ENCODE results near the gene GADL1.
A peak's percentile ranks its signal among the peaks of the same experiment; 100 is the strongest.

GADL1 gene

GRCh38 chr3:30873671-30874070 is 20.8 kb downstream of the GADL1 start:
- no peak for FAIRE-seq

DNA sequence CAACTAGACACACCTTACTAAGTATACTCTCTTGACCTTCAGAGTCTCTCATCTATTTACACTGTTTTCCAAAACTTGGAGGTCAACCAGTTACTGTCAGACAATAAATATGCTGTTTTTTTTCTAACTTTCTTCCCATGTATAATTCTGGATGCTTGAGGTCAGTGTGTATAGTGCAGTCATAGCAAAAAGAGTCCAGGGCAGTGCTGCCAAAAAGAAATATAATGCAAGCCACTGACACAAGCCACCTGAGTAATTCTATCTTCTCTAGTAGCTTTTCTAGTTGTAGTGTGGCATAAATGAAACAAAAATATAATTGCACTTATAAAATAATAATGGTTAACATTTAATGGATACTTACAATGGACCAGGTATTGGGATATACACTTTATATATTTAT is 21.6 kb downstream of the GADL1 start:
- FAIRE-seq = no peak

- FAIRE-seq = no peak
Observed at GRCh38 chr3:30871720-30872119, 22.7 kb downstream of the GADL1 start.

- no peak for FAIRE-seq
Observed at GRCh38 chr3:30864836-30865235, 29.6 kb downstream of the GADL1 start.

DNA sequence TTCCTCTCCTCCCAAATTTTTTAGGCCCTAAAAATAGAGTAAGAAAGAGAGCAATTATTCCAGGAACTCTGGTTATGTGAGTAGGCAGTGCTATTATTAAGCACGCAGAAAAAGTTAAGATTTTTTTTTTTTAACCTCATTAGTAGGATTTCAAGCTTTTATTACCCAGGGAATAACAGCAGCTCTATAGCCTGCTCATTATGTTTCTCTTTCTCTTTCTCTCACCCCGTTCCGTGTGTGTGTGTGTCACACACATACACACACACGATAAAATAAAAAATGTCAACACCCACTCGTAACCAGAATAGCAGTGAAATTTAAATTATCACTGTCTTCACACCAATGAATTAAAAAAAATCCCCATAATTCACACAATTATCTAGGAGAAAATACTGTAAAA is 30.3 kb downstream of the GADL1 start:
- no peak for FAIRE-seq

DNA sequence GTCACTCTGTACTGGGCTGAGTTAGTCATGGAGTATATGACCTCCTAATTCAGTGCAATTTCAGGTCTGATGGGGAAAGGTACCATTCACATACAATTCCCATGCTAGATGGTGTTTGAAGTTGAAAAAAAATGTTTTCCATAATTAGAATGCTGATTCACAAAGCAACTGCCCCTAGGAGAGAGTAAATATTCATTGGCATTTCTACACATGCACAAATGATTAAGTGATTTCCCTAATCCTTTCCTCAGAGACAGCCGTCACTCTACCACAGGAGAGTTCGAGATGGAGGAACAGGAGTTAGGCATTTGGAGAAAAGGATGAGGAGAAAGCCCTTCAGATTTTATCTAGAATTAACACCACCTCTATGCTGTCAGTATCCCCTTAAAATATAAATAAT is 32.5 kb downstream of the GADL1 start:
- no peak for FAIRE-seq

DNA sequence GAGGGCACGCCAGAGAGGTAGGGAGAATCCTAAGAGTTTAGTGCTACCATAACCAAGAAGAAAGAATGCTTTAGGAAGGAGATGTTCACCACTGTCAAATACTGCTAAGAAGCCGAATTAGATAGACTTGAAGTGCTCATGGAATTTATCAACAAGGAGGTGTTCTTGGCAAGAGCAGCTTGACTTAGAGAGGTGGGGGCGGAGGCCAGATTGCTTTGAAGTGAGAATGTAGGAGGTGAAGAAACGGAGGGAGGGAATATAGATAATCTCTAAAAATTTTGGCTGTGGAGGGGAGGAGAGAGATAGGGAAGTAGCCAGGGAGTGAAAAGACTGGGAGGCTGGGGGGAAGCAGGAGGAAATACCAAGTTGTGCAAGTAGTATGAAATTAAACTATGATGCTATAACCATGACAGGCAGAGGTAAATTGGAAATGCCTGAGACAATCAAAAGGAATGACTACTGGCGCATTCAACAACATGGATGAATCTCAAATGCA is 35.5 kb downstream of the GADL1 start:
- FAIRE-seq = no peak

DNA sequence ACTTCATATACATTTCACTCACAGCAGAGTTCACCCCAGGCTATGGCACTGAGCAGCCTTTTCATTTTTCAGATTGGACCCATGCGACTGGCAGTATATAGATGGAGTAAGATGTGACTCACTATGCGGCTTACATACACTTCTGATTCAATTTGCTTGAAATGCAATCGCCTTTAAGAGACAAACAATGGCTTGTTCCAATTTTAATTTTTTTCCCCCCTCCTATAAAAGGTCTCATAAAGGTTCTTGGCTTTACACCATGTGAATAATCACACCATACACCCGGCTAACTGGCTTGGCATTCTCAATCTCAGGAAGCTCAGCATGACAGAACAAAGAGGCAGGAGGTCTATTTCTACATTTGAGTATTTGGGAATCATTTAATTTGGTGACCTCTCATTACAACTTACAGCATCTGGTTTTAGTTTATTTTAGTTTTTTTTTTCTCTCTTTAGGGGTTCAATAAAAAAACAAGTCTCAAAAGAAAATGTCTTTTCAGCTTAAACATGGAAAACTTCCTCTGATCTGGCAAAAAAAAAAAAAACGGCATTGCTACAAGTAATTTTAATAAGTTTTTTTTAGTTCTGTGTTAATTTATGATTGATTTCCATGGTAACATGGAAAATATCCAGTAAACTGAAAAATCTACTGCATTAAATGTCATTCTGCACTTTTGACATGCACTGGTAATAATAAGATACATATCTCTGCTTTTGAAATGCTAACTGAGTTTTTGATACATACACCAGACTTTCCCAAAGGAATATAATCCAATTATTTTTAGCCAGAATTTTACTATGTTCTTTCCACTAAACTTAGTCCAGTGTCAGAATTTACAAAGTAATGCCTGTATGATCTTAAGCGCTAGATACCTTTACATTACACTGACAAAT is 38.8 kb downstream of the GADL1 start:
- FAIRE-seq = no peak

GRCh38 chr3:30852833-30853232 is 41.6 kb downstream of the GADL1 start:
- no peak for FAIRE-seq

DNA sequence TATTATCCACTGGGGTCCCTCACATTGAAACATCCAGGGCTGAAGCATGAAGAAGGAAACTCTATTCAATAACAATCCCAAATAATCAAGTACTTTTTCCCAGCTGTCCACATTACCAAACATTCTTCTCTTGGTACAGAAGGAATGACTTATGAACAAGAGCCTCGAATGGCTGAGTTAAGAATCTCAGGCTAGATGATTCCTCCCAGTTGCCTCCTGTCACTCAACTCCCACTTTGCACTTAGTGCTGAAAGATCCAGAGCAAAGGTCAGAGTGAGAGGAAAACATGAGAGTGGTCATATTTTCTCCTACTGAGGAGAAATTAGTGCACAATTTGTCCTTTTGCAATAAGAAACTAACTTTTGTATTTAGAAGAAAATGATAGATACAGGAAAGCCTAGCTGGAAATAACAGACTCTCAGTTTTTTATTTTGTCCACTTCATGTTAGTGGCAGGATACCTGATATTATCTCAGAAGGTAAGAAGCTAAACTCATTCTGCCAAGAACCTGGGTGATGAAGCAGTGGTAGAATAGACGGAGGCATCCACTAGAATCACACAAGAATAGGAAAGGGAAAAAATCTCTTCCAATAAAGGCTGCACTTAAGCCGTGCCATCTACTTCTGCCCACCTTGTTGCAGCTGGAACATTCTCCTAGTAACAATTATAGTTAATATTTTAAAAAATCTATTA is 46.2 kb downstream of the GADL1 start:
- FAIRE-seq = no peak

- FAIRE-seq = no peak
Observed at GRCh38 chr3:30847592-30847991, 46.9 kb downstream of the GADL1 start.

DNA sequence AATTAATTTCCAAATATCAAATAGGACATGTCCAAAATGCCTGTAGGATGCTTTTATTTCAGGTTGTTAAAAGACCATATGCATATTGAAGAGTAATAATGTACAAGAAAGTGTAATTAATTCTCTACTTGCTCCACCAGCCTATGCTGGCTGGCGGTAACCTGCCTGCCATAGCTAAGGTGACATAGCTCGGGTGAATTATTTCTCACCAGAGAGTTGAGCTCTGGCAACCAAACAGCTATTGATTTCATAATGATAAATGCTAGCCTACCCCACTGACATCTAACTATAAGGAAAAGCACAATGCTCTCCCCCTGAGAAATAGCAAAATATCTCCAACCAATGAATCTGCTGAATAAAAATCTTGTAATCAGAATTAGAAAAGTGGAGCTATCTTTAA is 48.9 kb downstream of the GADL1 start:
- no peak for FAIRE-seq

DNA sequence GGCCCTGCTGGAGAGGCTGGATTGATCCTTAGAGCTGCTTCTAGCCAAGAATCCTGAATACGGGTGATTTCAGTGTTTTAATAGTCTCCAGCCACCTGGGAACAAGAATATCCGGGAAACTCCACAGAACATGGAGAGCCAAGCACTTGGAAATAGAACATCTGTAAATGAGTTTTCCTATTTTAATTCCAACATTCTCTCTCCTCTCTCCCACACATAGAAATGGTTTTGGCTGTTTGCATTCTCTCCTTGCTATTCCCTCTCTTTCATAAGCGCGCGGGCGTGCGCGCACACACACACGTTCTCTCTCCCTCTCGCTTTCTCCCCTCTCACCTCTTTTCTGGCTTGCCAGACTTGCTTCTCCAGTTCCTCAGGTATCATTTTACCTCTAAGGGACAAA is 50.6 kb downstream of the GADL1 start:
- FAIRE-seq = no peak

DNA sequence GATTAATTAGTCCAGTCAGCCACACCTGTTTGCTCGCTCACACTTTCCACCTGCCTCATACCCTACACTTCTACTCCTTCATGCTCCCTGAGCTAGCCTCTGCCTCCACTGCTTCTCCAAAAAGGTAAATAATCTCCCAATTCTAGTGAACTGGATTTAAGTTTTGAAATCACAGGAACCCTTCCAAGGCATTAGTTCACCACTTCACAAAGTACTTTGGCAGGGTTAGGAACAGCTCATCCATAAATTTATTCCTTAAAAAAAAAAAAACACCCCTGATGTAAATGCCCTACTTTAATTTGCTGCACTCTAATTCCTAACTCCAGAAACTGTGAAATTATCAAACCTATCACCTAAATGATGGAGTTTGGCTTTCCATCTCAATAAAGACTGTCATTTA is 58.3 kb downstream of the GADL1 start:
- no peak for FAIRE-seq

DNA sequence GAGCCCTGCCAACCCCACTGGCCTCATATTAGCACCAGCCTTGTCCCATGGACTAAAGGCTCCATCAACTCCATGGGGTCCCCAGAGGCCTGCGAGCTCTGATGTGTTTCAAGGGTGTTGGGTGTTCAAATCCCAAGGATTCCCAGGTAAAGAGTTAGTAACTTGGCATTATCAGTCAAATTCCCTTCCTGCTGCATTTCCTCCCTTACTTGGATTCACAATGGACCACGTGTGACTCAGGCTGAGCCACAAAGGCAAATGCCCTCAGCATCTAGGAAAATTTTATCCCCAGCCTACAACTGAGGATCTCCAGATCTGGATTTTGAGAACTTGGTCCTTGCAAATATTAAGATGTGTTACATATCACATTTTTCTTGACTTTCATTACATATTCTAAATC is 58.8 kb downstream of the GADL1 start:
- FAIRE-seq = no peak

- no peak for FAIRE-seq
Observed at GRCh38 chr3:30832961-30833575, 61.4 kb downstream of the GADL1 start.

- no peak for FAIRE-seq
Observed at GRCh38 chr3:30827080-30827479, 67.4 kb downstream of the GADL1 start.

- no peak for FAIRE-seq
Observed at GRCh38 chr3:30826531-30826942, 67.9 kb downstream of the GADL1 start.

DNA sequence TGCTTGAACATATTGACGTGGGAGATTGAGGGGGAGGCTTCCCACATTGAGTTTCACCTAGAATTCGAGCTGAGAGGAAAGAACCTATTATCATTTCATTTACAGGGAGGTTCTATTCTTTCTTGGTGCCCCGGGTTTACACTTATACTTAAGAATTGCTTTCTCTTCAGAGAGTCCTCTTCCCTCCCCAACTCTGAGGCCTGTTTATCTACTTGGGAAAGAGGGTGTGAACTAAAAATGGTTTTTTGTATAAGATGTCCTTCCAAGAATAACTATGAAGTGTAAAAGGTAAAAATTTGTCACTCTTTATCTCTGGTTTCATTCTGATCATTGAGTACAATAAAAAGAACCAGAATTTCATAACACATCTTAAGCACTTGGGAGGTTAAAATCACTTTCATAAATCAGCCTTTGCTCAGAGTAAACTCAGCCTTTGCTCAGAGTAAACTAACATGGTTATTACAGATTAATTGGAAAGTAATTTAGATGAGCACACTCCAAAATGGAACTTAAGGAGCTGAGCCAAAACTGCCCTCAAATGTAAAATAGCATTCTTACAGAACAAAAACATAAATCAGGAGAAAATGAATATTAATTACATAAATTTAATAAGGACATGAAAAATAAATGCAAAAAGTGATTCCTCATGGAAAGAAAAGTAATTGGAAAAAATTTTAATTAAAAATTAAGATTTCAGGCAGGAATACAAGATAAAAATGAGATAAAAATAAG is 75.2 kb downstream of the GADL1 start:
- FAIRE-seq = peak; percentile 43

DNA sequence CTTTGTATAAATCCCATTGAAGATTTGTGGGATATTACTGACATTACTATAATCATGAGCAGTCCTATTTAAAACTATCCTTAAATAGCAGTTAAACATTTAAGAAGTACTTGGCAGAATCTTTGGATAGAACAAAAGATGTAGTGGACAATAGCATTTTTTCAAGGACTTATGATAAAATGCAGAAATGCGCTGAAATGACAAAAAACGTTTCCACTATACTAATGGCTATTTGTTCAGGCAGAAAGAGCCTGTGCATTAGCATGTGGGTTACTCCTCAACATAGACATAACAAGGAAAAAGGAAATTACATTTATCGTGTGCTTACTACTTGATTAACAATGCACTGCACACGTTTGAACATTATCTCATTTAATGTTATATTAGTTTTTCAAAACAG is 80.7 kb downstream of the GADL1 start:
- FAIRE-seq = no peak

DNA sequence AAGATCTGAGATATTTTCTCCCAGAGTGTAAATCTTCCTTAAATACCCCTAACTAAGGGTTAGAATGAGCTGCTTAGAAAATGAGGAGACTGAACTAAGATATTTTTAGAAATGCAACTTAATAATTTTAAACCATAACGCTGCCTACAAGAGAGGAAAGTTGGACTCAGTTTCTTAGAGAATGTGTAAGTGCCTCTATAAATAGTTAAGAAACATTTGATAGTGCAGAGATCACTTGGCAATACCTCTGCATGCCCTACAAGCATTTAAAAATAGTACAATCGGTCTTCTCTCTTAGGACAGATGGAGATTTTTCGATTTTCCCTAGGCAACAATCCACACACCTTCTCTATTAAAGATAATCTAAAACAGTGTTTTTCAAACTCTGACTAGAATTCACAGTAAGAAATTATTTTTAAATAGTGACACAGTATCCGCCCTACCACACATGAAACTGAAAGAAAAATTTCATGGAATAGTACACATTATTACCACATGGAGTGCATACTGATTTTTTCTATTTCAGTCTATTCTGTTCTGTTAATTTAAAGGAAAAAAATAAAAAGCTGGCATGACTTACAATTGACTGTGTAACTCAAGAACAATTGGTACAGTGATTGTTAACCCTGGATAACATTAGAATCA is 83.2 kb downstream of the GADL1 start:
- no peak for FAIRE-seq

GRCh38 chr3:30810625-30811024 is 83.8 kb downstream of the GADL1 start:
- no peak for FAIRE-seq

DNA sequence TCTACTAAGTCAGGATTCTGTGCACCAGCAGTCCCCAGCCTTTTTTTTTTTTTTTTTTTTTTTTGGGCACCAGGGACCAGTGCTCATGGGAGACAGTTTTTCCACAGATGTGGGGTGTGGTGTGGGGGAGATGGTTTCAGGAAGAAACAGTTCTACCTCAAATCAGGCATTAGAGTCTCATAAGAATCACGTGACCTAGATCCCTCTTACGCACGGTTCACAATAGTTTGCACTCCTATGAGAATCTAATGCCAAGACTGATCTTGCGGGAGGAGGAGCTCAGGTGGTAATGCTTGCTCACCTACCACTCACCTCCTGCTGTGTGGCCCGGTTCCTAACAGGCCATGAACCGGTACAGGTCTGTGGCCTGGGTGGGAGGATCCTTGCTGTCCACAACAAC is 88.8 kb downstream of the GADL1 start:
- no peak for FAIRE-seq

Measured in TTC549 (cell line).